Hematopoietic multipotent progenitor cell treated with erythropoietin and hydrocortisone succinate and interleukin-3 and kit ligand, for 15 days (in vitro differentiated cells): ENCODE results near the gene CSH1.
"Not testable (repeated sequence)": the region's sequence is repeated elsewhere in the genome, so short reads cannot be mapped to it uniquely, and the experiment has no call there.

Source experiments
- DNase-seq: peaks from one replicate; pipeline ENCODE4 v3.0.0-alpha.2; 2015; ENCODE audit warnings: low spot score

CSH1 gene

DNA sequence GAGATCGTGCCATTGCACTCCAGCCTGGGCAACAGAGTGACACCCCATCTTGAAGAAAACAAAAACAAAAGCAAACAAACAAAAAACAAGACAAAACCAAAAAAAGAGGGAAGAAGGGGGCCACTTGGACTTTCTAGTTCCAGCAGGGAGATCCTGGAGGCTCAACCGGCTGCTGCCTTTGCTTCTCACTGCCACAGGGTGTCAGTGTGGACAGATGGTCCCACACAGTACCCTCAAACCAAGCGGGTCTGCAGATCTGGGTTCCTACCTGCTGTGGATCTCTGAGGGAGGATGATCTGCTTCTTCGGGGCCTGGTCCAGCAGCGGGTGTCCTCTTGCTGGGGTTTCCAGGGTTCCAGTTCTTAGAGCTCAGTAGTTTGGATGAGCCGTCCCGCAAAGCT lies 29.7 kb downstream of the CSH1 start:
- not testable (repeated sequence) for DNase-seq

- no peak for DNase-seq
Measured at GRCh38 chr17:63859257-63859656, 37.1 kb downstream of the CSH1 start.

DNA sequence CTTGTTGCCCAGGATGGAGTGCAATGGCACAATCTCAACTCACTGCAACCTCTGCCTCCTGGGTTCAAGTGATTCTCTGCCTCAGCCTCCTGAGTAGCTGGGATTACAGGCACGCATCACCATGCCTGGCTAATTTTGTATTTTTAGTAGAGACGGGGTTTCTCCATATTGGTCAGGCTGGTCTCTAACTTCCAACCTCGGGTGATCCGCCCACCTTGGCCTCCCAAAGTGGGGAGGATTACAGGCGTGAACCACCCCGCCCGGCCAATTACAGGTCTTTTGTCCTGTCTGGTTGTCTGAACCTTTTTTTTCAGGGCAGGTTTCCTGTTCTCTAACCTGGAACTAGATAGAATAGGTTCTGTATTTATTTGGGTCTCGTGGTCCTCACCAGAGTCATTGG lies 39.9 kb downstream of the CSH1 start:
- DNase-seq, result not testable (repeated sequence)

DNA sequence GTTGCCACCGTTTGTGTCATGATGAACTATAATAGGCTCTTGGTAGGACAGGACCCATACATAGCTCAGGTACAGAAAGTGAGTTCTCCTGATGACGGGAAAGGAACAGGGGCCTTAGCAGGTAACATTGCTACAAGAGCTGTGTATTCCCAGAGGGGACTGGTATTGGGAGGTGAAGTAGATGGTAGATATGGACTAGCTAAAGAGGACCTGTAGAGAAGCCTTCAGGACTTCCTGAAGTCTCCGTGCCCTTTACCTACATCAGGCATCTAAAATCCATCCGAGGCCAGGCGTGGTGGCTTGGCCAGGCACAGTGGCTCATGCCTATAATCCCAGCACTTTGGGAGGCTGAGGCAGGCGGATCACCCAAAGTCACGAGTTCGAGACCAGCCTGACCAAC lies 41.2 kb downstream of the CSH1 start:
- DNase-seq, result no peak

DNA sequence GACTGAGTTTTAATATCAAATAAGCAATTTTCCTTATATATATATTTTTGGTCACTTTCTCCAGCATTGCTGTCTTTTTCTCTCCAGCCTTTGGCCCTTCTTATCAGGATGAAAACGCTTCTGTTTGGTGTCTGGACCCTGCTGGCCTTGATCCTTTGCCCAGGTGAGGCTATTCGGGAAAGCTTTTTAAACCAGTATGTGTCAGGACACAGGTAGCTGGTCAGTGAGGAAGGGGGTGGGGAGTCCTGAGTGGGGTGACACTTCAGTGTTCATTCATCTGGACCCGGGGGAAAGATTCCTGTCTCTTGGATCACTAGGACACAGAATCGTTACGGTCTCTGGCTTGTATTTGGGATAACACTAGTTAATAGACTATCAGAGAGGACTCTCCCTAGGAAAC lies 41.7 kb downstream of the CSH1 start:
- no peak for DNase-seq

DNA sequence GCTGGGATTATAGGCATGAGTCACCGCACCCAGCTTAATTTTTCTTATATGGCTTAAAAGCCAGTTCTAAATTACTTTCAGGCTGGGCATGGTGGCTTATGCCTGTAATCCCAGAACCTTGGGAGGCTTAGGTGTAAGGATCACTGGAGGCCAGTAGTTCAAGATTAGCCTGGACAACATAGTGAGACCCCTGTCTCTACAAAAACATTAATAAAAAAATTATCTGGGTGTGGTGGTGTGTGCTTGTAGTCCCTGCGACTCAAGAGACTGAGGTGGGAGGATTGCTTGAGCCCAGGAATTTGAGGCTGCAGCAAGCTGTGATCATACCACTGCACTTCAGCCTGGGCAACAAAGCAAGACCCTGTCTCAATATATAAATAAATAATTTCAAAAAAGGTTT lies 43.1 kb downstream of the CSH1 start:
- DNase-seq, result no peak

- DNase-seq, result no peak
Measured at GRCh38 chr17:63850401-63850800, 46.0 kb downstream of the CSH1 start.

- peak; percentile 95 for DNase-seq
Measured at GRCh38 chr17:63848834-63849689, 47.3 kb downstream of the CSH1 start.

DNA sequence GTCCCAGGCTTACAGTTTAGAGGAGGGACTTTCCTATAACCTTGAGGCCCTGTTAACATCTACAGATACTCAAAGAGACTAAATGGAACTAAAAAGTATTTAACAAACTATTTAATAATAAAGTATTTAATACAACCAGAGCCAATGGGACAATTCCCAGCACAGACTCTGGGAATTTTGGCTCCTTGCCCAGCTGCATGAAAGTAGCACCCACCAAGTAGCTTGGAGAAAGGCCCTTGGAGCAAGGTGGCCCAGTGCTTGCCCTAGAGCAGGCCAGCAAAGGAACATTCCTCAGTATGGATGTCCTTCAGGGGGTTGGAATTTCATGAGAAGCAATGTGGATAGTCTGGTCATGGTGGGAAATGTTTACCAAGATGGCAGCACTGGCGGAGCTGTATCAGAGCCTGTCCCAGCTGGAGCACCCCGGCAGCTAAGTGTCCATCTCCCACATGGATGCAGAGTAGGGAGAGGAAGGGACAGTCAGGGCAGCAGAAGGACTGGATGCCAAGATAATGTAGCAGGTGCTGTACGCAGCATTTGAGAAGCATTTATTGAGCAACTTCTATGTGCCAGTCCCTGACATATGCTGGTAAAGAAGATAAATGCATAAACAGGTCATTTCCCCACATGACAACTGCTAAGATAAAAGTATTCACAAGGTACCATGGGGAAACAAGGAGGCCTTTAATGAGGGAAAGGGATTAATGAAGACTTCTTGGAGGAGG lies 48.7 kb downstream of the CSH1 start:
- no peak for DNase-seq

DNA sequence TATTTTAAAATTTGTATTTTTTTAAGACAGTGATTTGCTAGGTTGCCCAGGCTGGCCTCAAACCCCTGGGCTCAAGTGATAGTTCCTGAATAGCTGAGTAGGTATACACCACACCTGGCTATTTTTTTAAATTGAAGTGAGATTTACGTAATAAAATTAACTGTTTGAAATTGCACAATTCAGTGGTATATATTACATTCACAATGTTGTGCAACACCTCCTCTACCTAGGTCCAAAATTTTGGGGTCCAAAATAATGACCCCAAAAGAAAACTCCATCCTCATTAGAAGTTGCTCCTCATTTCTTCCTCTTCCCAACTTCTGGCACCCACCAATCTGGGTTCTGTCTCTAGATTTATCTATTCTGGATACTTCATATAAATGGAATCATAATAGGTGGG lies 50.9 kb downstream of the CSH1 start:
- DNase-seq, result no peak
